ENCODE measurements around the gene ELFN1. TPM values are rescaled to one million over a fixed set of nuclear protein-coding genes. Genes with fewer than 3 reads are reported as not detected.

ELFN1 gene
- total RNA-seq, 1 donor from 2014 or later: not detected

- no peaks in the 10 kb centered on the region for H3K4me1 Mint-ChIP-seq
- H3K4me3 Mint-ChIP-seq: no peak overlapping the region
- H3K36me3 Mint-ChIP-seq (ENCODE audit: low read depth): no peaks in the 10 kb centered on the region
- H3K9me3 Mint-ChIP-seq: peaks cover 8% of the 10 kb centered on the region
- intact Hi-C loops (cut with micrococcal nuclease): no loop called here
- no peak for DNase-seq
- H3K27ac Mint-ChIP-seq: no peak overlapping the region
- H3K27me3 Mint-ChIP-seq: no peaks in the 10 kb centered on the region
These were observed 36.3 kb downstream of the ELFN1 start for GRCh38 chr7:1706381-1706720.

- no peaks in the 10 kb centered on the region for H3K36me3 Mint-ChIP-seq (ENCODE audit: low read depth)
- H3K4me3 Mint-ChIP-seq: no peak overlapping the region
- peaks cover 8% of the 10 kb centered on the region for H3K9me3 Mint-ChIP-seq
- intact Hi-C loops (cut with micrococcal nuclease): no loop called here
- no peaks in the 10 kb centered on the region for H3K4me1 Mint-ChIP-seq
- no peaks in the 10 kb centered on the region for H3K27me3 Mint-ChIP-seq
- DNase-seq: no peak
- no peak overlapping the region for H3K27ac Mint-ChIP-seq
These were observed 36.9 kb downstream of the ELFN1 start for GRCh38 chr7:1706721-1707613.

GRCh38 chr7:1707756-1708595, 37.9 kb downstream of the ELFN1 start:
- H3K36me3 Mint-ChIP-seq (ENCODE audit: low read depth): no peaks in the 10 kb centered on the region
- H3K4me3 Mint-ChIP-seq: no peak overlapping the region
- intact Hi-C loops (cut with micrococcal nuclease): no loop called here
- no peak for DNase-seq
- H3K4me1 Mint-ChIP-seq: no peaks in the 10 kb centered on the region
- H3K27ac Mint-ChIP-seq: no peak overlapping the region
- no peaks in the 10 kb centered on the region for H3K27me3 Mint-ChIP-seq
- H3K9me3 Mint-ChIP-seq: peaks cover 5% of the 10 kb centered on the region

- intact Hi-C loops (cut with micrococcal nuclease): no loop called here
- no peak for DNase-seq
- no peak overlapping the region for H3K4me3 Mint-ChIP-seq
- H3K36me3 Mint-ChIP-seq (ENCODE audit: low read depth): no peaks in the 10 kb centered on the region
- H3K27me3 Mint-ChIP-seq: no peaks in the 10 kb centered on the region
- H3K9me3 Mint-ChIP-seq: no peaks in the 10 kb centered on the region
- no peak overlapping the region for H3K27ac Mint-ChIP-seq
- no peaks in the 10 kb centered on the region for H3K4me1 Mint-ChIP-seq
These were observed 38.6 kb downstream of the ELFN1 start for GRCh38 chr7:1708596-1709251.

GRCh38 chr7:1709281-1709680, 39.2 kb downstream of the ELFN1 start:
- Mint-ChIP-seq H3K36me3 (ENCODE audit: low read depth) (no peaks in the 10 kb centered on the region), H3K27ac (no peak overlapping the region), H3K27me3 (no peaks in the 10 kb centered on the region), H3K9me3 (no peaks in the 10 kb centered on the region), H3K4me3 (no peak overlapping the region), H3K4me1 (no peaks in the 10 kb centered on the region)
- no peak for DNase-seq
- intact Hi-C loops (cut with micrococcal nuclease): no loop called here

GRCh38 chr7:1709900-1710299, 39.8 kb downstream of the ELFN1 start:
- H3K9me3 Mint-ChIP-seq: no peaks in the 10 kb centered on the region
- no peak overlapping the region for H3K27ac Mint-ChIP-seq
- intact Hi-C loops (cut with micrococcal nuclease): no loop called here
- H3K27me3 Mint-ChIP-seq: no peaks in the 10 kb centered on the region
- DNase-seq: no peak
- H3K36me3 Mint-ChIP-seq (ENCODE audit: low read depth): no peaks in the 10 kb centered on the region
- no peak overlapping the region for H3K4me3 Mint-ChIP-seq
- H3K4me1 Mint-ChIP-seq: no peaks in the 10 kb centered on the region

GRCh38 chr7:1710936-1711335, 40.9 kb downstream of the ELFN1 start:
- intact Hi-C loops (cut with micrococcal nuclease): no loop called here
- H3K4me3 Mint-ChIP-seq: no peak overlapping the region
- no peaks in the 10 kb centered on the region for H3K27me3 Mint-ChIP-seq
- no peaks in the 10 kb centered on the region for H3K36me3 Mint-ChIP-seq (ENCODE audit: low read depth)
- no peak overlapping the region for H3K27ac Mint-ChIP-seq
- no peaks in the 10 kb centered on the region for H3K4me1 Mint-ChIP-seq
- no peaks in the 10 kb centered on the region for H3K9me3 Mint-ChIP-seq
- DNase-seq: no peak

GRCh38 chr7:1712907-1713501, 42.9 kb downstream of the ELFN1 start:
- Mint-ChIP-seq H3K36me3 (ENCODE audit: low read depth) (no peaks in the 10 kb centered on the region), H3K4me1 (no peaks in the 10 kb centered on the region), H3K27ac (no peak overlapping the region), H3K9me3 (no peaks in the 10 kb centered on the region), H3K4me3 (no peak overlapping the region), H3K27me3 (peaks cover 2% of the 10 kb centered on the region)
- no peak for DNase-seq
- intact Hi-C loops (cut with micrococcal nuclease): no loop called here

GRCh38 chr7:1713502-1714484, 43.7 kb downstream of the ELFN1 start:
- intact Hi-C loops (cut with micrococcal nuclease): no loop called here
- DNase-seq: no peak
- H3K4me1 Mint-ChIP-seq: no peaks in the 10 kb centered on the region
- H3K27ac Mint-ChIP-seq: no peak overlapping the region
- peaks cover 2% of the 10 kb centered on the region for H3K27me3 Mint-ChIP-seq
- H3K4me3 Mint-ChIP-seq: no peak overlapping the region
- no peaks in the 10 kb centered on the region for H3K9me3 Mint-ChIP-seq
- H3K36me3 Mint-ChIP-seq (ENCODE audit: low read depth): no peaks in the 10 kb centered on the region

GRCh38 chr7:1714583-1715330, 44.7 kb downstream of the ELFN1 start:
- Mint-ChIP-seq H3K4me3 (no peak overlapping the region), H3K27me3 (peaks cover 2% of the 10 kb centered on the region)
- intact Hi-C loops (cut with micrococcal nuclease): no loop called here

GRCh38 chr7:1715331-1715625, 45.2 kb downstream of the ELFN1 start:
- Mint-ChIP-seq H3K36me3 (ENCODE audit: low read depth) (no peaks in the 10 kb centered on the region), H3K27me3 (peaks cover 2% of the 10 kb centered on the region), H3K9me3 (no peaks in the 10 kb centered on the region), H3K4me3 (no peak overlapping the region), H3K4me1 (no peaks in the 10 kb centered on the region), H3K27ac (no peak overlapping the region)
- no peak for DNase-seq
- intact Hi-C loops (cut with micrococcal nuclease): no loop called here

More at GRCh38 chr7:1714583-1715330, 44.7 kb downstream of the ELFN1 start:
- Mint-ChIP-seq H3K27ac (no peak overlapping the region), H3K9me3 (no peaks in the 10 kb centered on the region), H3K4me1 (no peaks in the 10 kb centered on the region), H3K36me3 (ENCODE audit: low read depth) (no peaks in the 10 kb centered on the region)
- no peak for DNase-seq

GRCh38 chr7:1715671-1716074, 45.6 kb downstream of the ELFN1 start:
- H3K4me1 Mint-ChIP-seq: no peaks in the 10 kb centered on the region
- no peak overlapping the region for H3K27ac Mint-ChIP-seq
- H3K36me3 Mint-ChIP-seq (ENCODE audit: low read depth): no peaks in the 10 kb centered on the region
- intact Hi-C loops (cut with micrococcal nuclease): no loop called here
- no peak overlapping the region for H3K4me3 Mint-ChIP-seq
- H3K27me3 Mint-ChIP-seq: peaks cover 2% of the 10 kb centered on the region
- no peaks in the 10 kb centered on the region for H3K9me3 Mint-ChIP-seq
- no peak for DNase-seq
